HCT116 (cell line): ENCODE data around the gene IL15RA. TPM values are rescaled to one million over a fixed set of nuclear protein-coding genes. Genes with fewer than 3 reads are reported as not detected.

Experiments used
- ATAC-seq: fragments of 200-7000 bp; cut with Tn5 transposase; 2 replicates; pipeline ENCODE4 v1.9.1; 2020; ENCODE audit warnings: mild to moderate bottlenecking, moderate library complexity
- BruUV-seq: library from RNA; stranded (reverse); fragments of 400-500 nt; replicated peaks from 2 replicates; lab custom pipeline; 2021; lab: Mats Ljungman, UMichigan
- CTCF ChIA-PET: fragments of 300-600 bp; sonication (Branson Sonifier 250); formaldehyde crosslinking; loops from one replicate; lab custom pipeline; 2021; ENCODE audit warnings: antibody characterized with exemption; lab: Charles Lee
- POLR2A ChIA-PET: fragments of 300-600, 350-600 bp; sonication (Branson Sonifier 250); formaldehyde crosslinking; loops from one replicate; lab custom pipeline; 2021; ENCODE audit warnings: antibody characterized with exemption; lab: Charles Lee
- RAD21 ChIA-PET, 2 experiments: fragments of 300-600 bp; sonication (Branson Sonifier 250); formaldehyde crosslinking; loops; one replicate each; lab custom pipeline; 2023; ENCODE audit warnings: low total read pairs in 2 of 2; ENCODE audit not compliant: uncharacterized antibody in 2 of 2, unreplicated experiment in 2 of 2, low non-redundant PET in 1 of 2; lab: Charles Lee
- DNase-seq: peaks from one replicate; pipeline ENCODE4 v3.0.0-alpha.2; 2010; ENCODE audit warnings: low read depth, low spot score
- H2AFZ ChIP-seq: fragments of 200-600 bp; shearing (Covaris generic), sonication (generic); 2 replicates; pipeline ENCODE4 v1.6.1; 2017; ENCODE audit warnings: low read depth, mixed run types, mixed read lengths, antibody characterized with exemption, low read length; ENCODE audit not compliant: poor library complexity, severe bottlenecking
- H3K27ac ChIP-seq: 2 replicates; pipeline ENCODE4 v1.5.1; 2012; ENCODE audit warnings: low read depth, low read length
- H3K27me3 ChIP-seq: fragments of 200-600 bp; sonication (generic); 2 replicates; pipeline ENCODE4 v1.6.1; 2016; ENCODE audit warnings: mixed run types, low read length, mixed read lengths; ENCODE audit not compliant: insufficient read depth
- H3K36me3 ChIP-seq, 2 experiments: fragments of 200-500 bp in 1 of 2; fragments of 200-600 bp in 1 of 2; sonication (Bioruptor generic) in 1 of 2; sonication (generic) in 1 of 2; 2 replicates each; pipeline versions ENCODE4 v1.5.1 to v1.6.1; 2014 to 2016; ENCODE audit warnings: low read length in 2 of 2, inconsistent platforms in 1 of 2, mixed read lengths in 1 of 2, mixed run types in 1 of 2; ENCODE audit not compliant: insufficient read depth in 2 of 2, control insufficient read depth in 1 of 2
- H3K4me1 ChIP-seq, 2 experiments: fragments of 200-600 bp in 1 of 2; sonication (generic) in 1 of 2; 2 replicates each; pipeline versions ENCODE4 v1.5.1 to v1.6.1; 2012 to 2017; ENCODE audit warnings: low read length in 2 of 2, inconsistent platforms in 1 of 2, mild to moderate bottlenecking in 1 of 2, mixed read lengths in 1 of 2, mixed run types in 1 of 2, moderate library complexity in 1 of 2; ENCODE audit not compliant: insufficient read depth in 2 of 2, control insufficient read depth in 1 of 2
- H3K4me2 ChIP-seq: fragments of 200-600 bp; sonication (generic); 2 replicates; pipeline ENCODE4 v1.6.1; 2017; ENCODE audit warnings: mixed run types, low read length, mixed read lengths
- H3K4me3 ChIP-seq, 2 experiments: fragments of 200-600 bp in 1 of 2; sonication (generic) in 1 of 2; replicated peaks in 1 of 2; 2 replicates each; pipeline ENCODE4 v1.5.1; 2011 to 2016; ENCODE audit warnings: low read length in 2 of 2, control low read depth in 1 of 2, low read depth in 1 of 2, mild to moderate bottlenecking in 1 of 2, mixed read lengths in 1 of 2, mixed run types in 1 of 2
- H3K79me2 ChIP-seq: fragments of 200-600 bp; sonication (generic); 2 replicates; pipeline ENCODE4 v1.6.1; 2017; ENCODE audit warnings: mild to moderate bottlenecking, mixed run types, low read length, moderate library complexity, mixed read lengths; ENCODE audit not compliant: insufficient read depth
- H3K9ac ChIP-seq: fragments of 200-600 bp; sonication (generic); 2 replicates; pipeline ENCODE4 v1.6.1; 2016; ENCODE audit warnings: low read length, mixed read lengths
- H3K9me2 ChIP-seq: fragments of 200-600 bp; sonication (generic), shearing (Covaris generic); 2 replicates; pipeline ENCODE4 v1.6.1; 2017; ENCODE audit warnings: mixed run types, mild to moderate bottlenecking, moderate library complexity; ENCODE audit not compliant: insufficient read depth
- H3K9me3 ChIP-seq, 2 experiments: fragments of 200-500 bp in 1 of 2; fragments of 200-600 bp in 1 of 2; sonication (Bioruptor generic) in 1 of 2; sonication (generic) in 1 of 2; 2 replicates each; pipeline ENCODE4 v1.6.1; 2014 to 2017; ENCODE audit warnings: low read length in 2 of 2, mixed read lengths in 2 of 2, inconsistent platforms in 1 of 2, low read depth in 1 of 2, mild to moderate bottlenecking in 1 of 2, mixed run types in 1 of 2, moderate library complexity in 1 of 2; ENCODE audit not compliant: control insufficient read depth in 1 of 2, insufficient read depth in 1 of 2
- H4K20me1 ChIP-seq: fragments of 200-600 bp; sonication (generic), shearing (Covaris generic); 2 replicates; pipeline ENCODE4 v1.6.1; 2017; ENCODE audit warnings: mixed run types, mild to moderate bottlenecking, moderate library complexity; ENCODE audit not compliant: insufficient read depth
- CBX3 ChIP-seq: IDR thresholded peaks from 2 replicates; pipeline ENCODE4 v1.6.1; 2012; ENCODE audit warnings: low read depth
- EZH2phosphoT487 ChIP-seq: fragments of 200-600 bp; IDR thresholded peaks from 2 replicates; pipeline ENCODE4 v1.6.1; 2018; ENCODE audit warnings: antibody characterized with exemption, borderline replicate concordance
- POLR2A ChIP-seq: IDR thresholded peaks from 2 replicates; pipeline ENCODE4 v1.7.0; 2011; ENCODE audit warnings: borderline replicate concordance; ENCODE audit not compliant: insufficient read depth, insufficient read length; ENCODE audit errors: extremely low read depth
- SIN3A ChIP-seq: IDR thresholded peaks from 2 replicates; pipeline ENCODE4 v1.6.1; 2012; ENCODE audit warnings: low read depth
- YY1 ChIP-seq: IDR thresholded peaks from 2 replicates; pipeline ENCODE4 v1.6.1; 2011; ENCODE audit warnings: low read length, low read depth, moderate library complexity, mild to moderate bottlenecking; ENCODE audit not compliant: insufficient replicate concordance; ENCODE audit errors: extremely low read depth
- ZFX ChIP-seq: fragments of 450-650 bp; IDR thresholded peaks from 2 replicates; pipeline ENCODE4 v1.6.1; 2017
- intact Hi-C: fragments of 100-400 bp; cut with micrococcal nuclease; formaldehyde crosslinking; loops from 2 replicates; pipeline ENCODE4 v1.10.0; 2022
- total RNA-seq: library from RNA; stranded (reverse); gene quantifications from one replicate; pipeline ENCODE4 v1.2.1, GENCODE V29; 2021; ENCODE audit not compliant: unreplicated experiment

IL15RA gene
- total RNA-seq, 1 experiment from 2014 or later, result 10.5 TPM

- BruUV-seq, result no TSS peak
- intact Hi-C loops, result no loop called here
- H3K9me3 ChIP-seq, result no peaks in the 10 kb centered on the region
- H3K4me2 ChIP-seq, result no peak overlapping the region
- no peaks in the 10 kb centered on the region for H3K9me2 ChIP-seq
- H3K36me3 ChIP-seq, result peaks cover 14 to 23% of the 10 kb centered on the region in 2 experiments; a peak in 3 of 4 replicates
- H4K20me1 ChIP-seq, result no peaks in the 10 kb centered on the region
- ChIA-PET CTCF (no interaction called here), POLR2A (no interaction called here), RAD21 (no interaction called here)
- H3K27me3 ChIP-seq, result no peaks in the 10 kb centered on the region
- H3K27ac ChIP-seq, result no peak overlapping the region
- DNase-seq, result no peak
- no peaks in the 10 kb centered on the region for H3K4me1 ChIP-seq
- no peak overlapping the region for H3K9ac ChIP-seq
- TF ChIP-seq YY1 (no peak), ZFX (no peak)
- H2AFZ ChIP-seq, result no peak overlapping the region
- no peaks in the 10 kb centered on the region for H3K79me2 ChIP-seq
- no peak for ATAC-seq
- H3K4me3 ChIP-seq, result no peak overlapping the region
Observed at GRCh38 chr10:5937016-5937415, 40.3 kb downstream of the IL15RA start.

- H4K20me1 ChIP-seq, result no peaks in the 10 kb centered on the region
Observed at GRCh38 chr10:5935628-5936027, 41.7 kb downstream of the IL15RA start.

More at GRCh38 chr10:5935628-5936027, 41.7 kb downstream of the IL15RA start:
- DNase-seq (no peak), ATAC-seq (no peak)
- ChIA-PET POLR2A (no interaction called here), CTCF (no interaction called here), RAD21 (no interaction called here)
- Histone ChIP-seq H3K4me2 (no peak overlapping the region), H3K27me3 (no peaks in the 10 kb centered on the region), H2AFZ (no peak overlapping the region), H3K36me3 (peaks cover 17 to 27% of the 10 kb centered on the region in 2 experiments; a peak in 3 of 4 replicates), H3K9ac (no peak overlapping the region), H3K27ac (no peak overlapping the region), H3K9me3 (no peaks in the 10 kb centered on the region), H3K4me1 (no peaks in the 10 kb centered on the region), H3K4me3 (no peak overlapping the region), H3K9me2 (no peaks in the 10 kb centered on the region), H3K79me2 (no peaks in the 10 kb centered on the region)
- TF ChIP-seq CBX3 (no peak), SIN3A (no peak), POLR2A (no peak), EZH2phosphoT487 (no peak)
- BruUV-seq, result no TSS peak
- intact Hi-C loops, result no loop called here
